Measurements from ENCODE around the gene POLDIP2.

- TF ChIP-seq CTCF (IDR thresholded peaks at IDR 0.05) = no peak
- TF ChIP-seq POLR2A (IDR thresholded peaks at IDR 0.05) = no peak
Observed at GRCh38 chr17:28367641-28368305, 10.4 kb upstream of the POLDIP2 start.
